ENCODE data around the gene DSG2. TPM values are rescaled to one million over a fixed set of nuclear protein-coding genes. Genes with fewer than 3 reads are reported as not detected.

The DSG2 gene
- total RNA-seq, 1 donor from 2014 or later, result 65.6 TPM

- no peak for DNase-seq (ENCODE audit: low spot score)
- Histone ChIP-seq H2AFZ (replicated peaks) (no peak overlapping the region), H3F3A (ENCODE audit: low read depth) (no peaks in the 10 kb centered on the region), H3K4me1 (peaks cover 4% of the 10 kb centered on the region), H3K4me2 (no peak overlapping the region), H3K9ac (no peak overlapping the region), H4K20me1 (ENCODE audit: low read depth) (no peaks in the 10 kb centered on the region), H3K36me3 (peaks cover 9% of the 10 kb centered on the region), H3K9me3 (ENCODE audit: low read depth) (no peaks in the 10 kb centered on the region), H3K79me2 (ENCODE audit: low read depth) (no peaks in the 10 kb centered on the region), H3K4me3 (no peak overlapping the region), H3K27ac (no peak overlapping the region), H3K27me3 (no peaks in the 10 kb centered on the region)
- TF ChIP-seq CTCF (IDR thresholded peaks at IDR 0.05) (no peak), EZH2phosphoT487 (IDR thresholded peaks at IDR 0.05) (no peak), EZH2 (IDR thresholded peaks at IDR 0.05) (no peak)
- Mint-ChIP-seq H3K27ac (no peak overlapping the region), H3K36me3 (peaks cover 7% of the 10 kb centered on the region), H3K4me1 (no peaks in the 10 kb centered on the region), H3K27me3 (ENCODE audit: insufficient read depth, low read depth) (no peaks in the 10 kb centered on the region), H3K9me3 (no peaks in the 10 kb centered on the region), H3K4me3 (no peak overlapping the region)
These were observed 48.5 kb downstream of the DSG2 start for GRCh38 chr18:31546476-31546875.

- no peak for DNase-seq (ENCODE audit: low spot score)
- no peaks in the 10 kb centered on the region for H4K20me1 ChIP-seq (ENCODE audit: low read depth)
- H3K4me3 Mint-ChIP-seq, result no peak overlapping the region
- H2AFZ ChIP-seq (replicated peaks), result no peak overlapping the region
- no peaks in the 10 kb centered on the region for H3K27me3 Mint-ChIP-seq (ENCODE audit: insufficient read depth, low read depth)
- no peak overlapping the region for H3K9ac ChIP-seq
- H3K27ac Mint-ChIP-seq, result no peak overlapping the region
- no peaks in the 10 kb centered on the region for H3K79me2 ChIP-seq (ENCODE audit: low read depth)
- peak overlapping the region; percentile 72 for H3K27ac ChIP-seq
- H3K4me3 ChIP-seq, result no peak overlapping the region
- H3K4me1 ChIP-seq, result peaks cover 4% of the 10 kb centered on the region
- H3F3A ChIP-seq (ENCODE audit: low read depth), result no peaks in the 10 kb centered on the region
- H3K36me3 Mint-ChIP-seq, result no peaks in the 10 kb centered on the region
- H3K4me2 ChIP-seq, result no peak overlapping the region
- no peaks in the 10 kb centered on the region for H3K9me3 Mint-ChIP-seq
- peaks cover 9% of the 10 kb centered on the region for H3K36me3 ChIP-seq
- no peaks in the 10 kb centered on the region for H3K27me3 ChIP-seq
- TF ChIP-seq EZH2phosphoT487 (IDR thresholded peaks at IDR 0.05) (no peak), EZH2 (IDR thresholded peaks at IDR 0.05) (no peak), CTCF (IDR thresholded peaks at IDR 0.05) (no peak)
- no peaks in the 10 kb centered on the region for H3K9me3 ChIP-seq (ENCODE audit: low read depth)
- no peaks in the 10 kb centered on the region for H3K4me1 Mint-ChIP-seq
These were observed 50.9 kb downstream of the DSG2 start for GRCh38 chr18:31548853-31549252.

- no peak overlapping the region for H3K4me2 ChIP-seq
- no peak overlapping the region for H3K9ac ChIP-seq
- H3K4me1 ChIP-seq, result peaks cover 4% of the 10 kb centered on the region
- no peak overlapping the region for H2AFZ ChIP-seq (replicated peaks)
- H3K9me3 Mint-ChIP-seq, result no peaks in the 10 kb centered on the region
- no peaks in the 10 kb centered on the region for H3K36me3 Mint-ChIP-seq
- H3K27me3 ChIP-seq, result no peaks in the 10 kb centered on the region
- no peaks in the 10 kb centered on the region for H3K4me1 Mint-ChIP-seq
- peaks cover 9% of the 10 kb centered on the region for H3K36me3 ChIP-seq
- H3K4me3 Mint-ChIP-seq, result no peak overlapping the region
- H3K27me3 Mint-ChIP-seq (ENCODE audit: insufficient read depth, low read depth), result no peaks in the 10 kb centered on the region
- no peaks in the 10 kb centered on the region for H4K20me1 ChIP-seq (ENCODE audit: low read depth)
- no peaks in the 10 kb centered on the region for H3K79me2 ChIP-seq (ENCODE audit: low read depth)
- H3K27ac Mint-ChIP-seq, result no peak overlapping the region
- TF ChIP-seq CTCF (IDR thresholded peaks at IDR 0.05) (no peak), EZH2 (IDR thresholded peaks at IDR 0.05) (no peak), EZH2phosphoT487 (IDR thresholded peaks at IDR 0.05) (no peak)
- DNase-seq (ENCODE audit: low spot score), result no peak
- no peaks in the 10 kb centered on the region for H3F3A ChIP-seq (ENCODE audit: low read depth)
- no peak overlapping the region for H3K27ac ChIP-seq
- no peak overlapping the region for H3K4me3 ChIP-seq
- H3K9me3 ChIP-seq (ENCODE audit: low read depth), result no peaks in the 10 kb centered on the region
These were observed 51.4 kb downstream of the DSG2 start for GRCh38 chr18:31549416-31549815.
